Fibroblast of lung (primary cell): ENCODE results near the gene BMS1.

Experiments
- CTCF ChIP-seq, 2 donors: IDR thresholded peaks in 1 of 2; conservative IDR thresholded peaks in 1 of 2; 1 replicate in 1 of 2; 2 replicates in 1 of 2; pipeline ENCODE4 v1.5.1; 2011 to 2012; ENCODE audit warnings: low read length in 2 of 2, control low read depth in 1 of 2, inconsistent platforms in 1 of 2, low read depth in 1 of 2, mild to moderate bottlenecking in 1 of 2
- EZH2 ChIP-seq: IDR thresholded peaks from 2 replicates; pipeline ENCODE4 v1.5.1; 2012; ENCODE audit warnings: low read length, control low read depth, mild to moderate bottlenecking; ENCODE audit errors: missing control alignments

DNA sequence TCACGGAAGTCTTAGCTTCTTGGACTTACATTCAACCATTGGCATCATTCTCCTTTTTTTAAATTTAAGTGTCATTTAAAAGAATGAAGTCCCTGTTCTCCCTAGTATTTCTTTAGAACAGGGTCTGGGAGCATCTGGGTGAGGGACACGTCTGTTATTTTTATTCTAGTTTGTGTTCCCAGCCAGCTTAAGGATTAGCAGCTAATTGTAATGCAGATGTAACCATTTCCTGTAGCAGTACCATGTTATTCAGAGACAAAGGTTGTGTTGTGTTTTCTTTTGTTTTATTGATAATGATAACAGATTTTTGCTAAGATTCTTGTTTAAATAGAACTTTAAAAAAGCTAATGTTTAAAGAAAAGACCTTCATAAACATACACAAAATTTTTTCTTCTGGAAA lies 34.3 kb downstream of the BMS1 start:
- TF ChIP-seq CTCF (conservative IDR thresholded peaks at IDR 0.05 in 1 of 2, IDR thresholded peaks at IDR 0.05 in 1 of 2; ENCODE audit: low read depth in 1 of 2, low read length in 2 of 2), result no peak
- TF ChIP-seq EZH2, result no peak
